SK-N-SH treated with all-trans-retinoic acid at 6 μM for 48 hours (cell line): ENCODE results near the gene ELOVL3.
"Not testable (repeated sequence)": the region's sequence is repeated elsewhere in the genome, so short reads cannot be mapped to it uniquely, and the experiment has no call there.

Source experiments
- ATAC-seq: fragments of 200-7000 bp; cut with Tn5 transposase; 3 replicates; pipeline ENCODE4 v1.9.1; 2020; ENCODE audit warnings: mild to moderate bottlenecking, moderate library complexity
- ARNTL ChIP-seq: fragments of 450-650 bp; formaldehyde crosslinking; IDR thresholded peaks from 2 replicates; pipeline ENCODE4 v1.5.0; 2020; ENCODE audit warnings: low read depth, mild to moderate bottlenecking, moderate library complexity, borderline replicate concordance
- BACH2 ChIP-seq: fragments of 250-450 bp; sonication (Bioruptor Pico); IDR thresholded peaks from 2 replicates; pipeline ENCODE4 v1.9.0; 2021; ENCODE audit warnings: mild to moderate bottlenecking, borderline replicate concordance
- CSDC2 ChIP-seq: fragments of 250-450 bp; sonication (Bioruptor Pico); IDR thresholded peaks from 2 replicates; pipeline ENCODE4 v1.5.0; 2020; ENCODE audit warnings: mild to moderate bottlenecking, moderate library complexity
- ESRRG ChIP-seq: fragments of 250-450 bp; sonication (Bioruptor Pico); IDR thresholded peaks from 2 replicates; pipeline ENCODE4 v1.6.1; 2021; ENCODE audit warnings: mild to moderate bottlenecking
- ISL1 ChIP-seq: fragments of 250-450 bp; sonication (Bioruptor Pico); IDR thresholded peaks from 2 replicates; pipeline ENCODE4 v2.1.2; 2022; ENCODE audit warnings: mild to moderate bottlenecking, moderate library complexity
- OSR1 ChIP-seq: fragments of 250-450 bp; sonication (Bioruptor Pico); IDR thresholded peaks from 2 replicates; pipeline ENCODE4 v1.8.0; 2022; ENCODE audit warnings: moderate library complexity, mild to moderate bottlenecking, inconsistent platforms
- RARB ChIP-seq: fragments of 250-450 bp; sonication (Bioruptor Pico); IDR thresholded peaks from 2 replicates; pipeline ENCODE4 v1.8.0; 2021; ENCODE audit warnings: mild to moderate bottlenecking, moderate library complexity
- SNAI2 ChIP-seq: fragments of 250-450 bp; sonication (Bioruptor Pico); IDR thresholded peaks from 2 replicates; pipeline ENCODE4 v1.5.0; 2020; ENCODE audit warnings: mild to moderate bottlenecking, moderate library complexity
- TCF4 ChIP-seq: fragments of 250-450 bp; sonication (Bioruptor Pico); IDR thresholded peaks from 2 replicates; pipeline ENCODE4 v1.8.0; 2021; ENCODE audit warnings: mild to moderate bottlenecking, moderate library complexity, borderline replicate concordance
- ZC3H10 ChIP-seq: fragments of 250-450 bp; sonication (Bioruptor Pico); IDR thresholded peaks from 2 replicates; pipeline ENCODE4 v1.5.1; 2021; ENCODE audit warnings: mild to moderate bottlenecking, moderate library complexity
- ZFP3 ChIP-seq: fragments of 250-450 bp; sonication (Bioruptor Pico); IDR thresholded peaks from 2 replicates; pipeline ENCODE4 v1.5.0; 2020; ENCODE audit warnings: mild to moderate bottlenecking, moderate library complexity
- ZFP30 ChIP-seq: fragments of 450-650 bp; formaldehyde crosslinking; IDR thresholded peaks from 2 replicates; pipeline ENCODE4 v1.5.0; 2022; ENCODE audit warnings: mild to moderate bottlenecking, moderate library complexity
- ZNF565 ChIP-seq: fragments of 450-650 bp; formaldehyde crosslinking; conservative IDR thresholded peaks from 2 replicates; pipeline ENCODE4 v1.5.0; 2020; ENCODE audit warnings: low read depth, mild to moderate bottlenecking, moderate library complexity
- ZNF8 ChIP-seq: fragments of 450-650 bp; formaldehyde crosslinking; IDR thresholded peaks from 2 replicates; pipeline ENCODE4 v1.5.0; 2020; ENCODE audit warnings: mild to moderate bottlenecking, moderate library complexity
- TF ChIP-seq, protein P1 (sequence below): fragments of 250-450 bp; sonication (Bioruptor Pico); IDR thresholded peaks from 2 replicates; pipeline ENCODE4 v1.5.1; 2021; ENCODE audit warnings: mild to moderate bottlenecking, moderate library complexity
- TF ChIP-seq, protein P2 (sequence below): fragments of 250-450 bp; sonication (Bioruptor Pico); IDR thresholded peaks from 2 replicates; pipeline ENCODE4 v1.5.1; 2020; ENCODE audit warnings: low read depth, mild to moderate bottlenecking, moderate library complexity
- TF ChIP-seq, protein P3 (sequence below): fragments of 250-450 bp; sonication (Bioruptor Pico); IDR thresholded peaks from 2 replicates; pipeline ENCODE4 v1.5.0; 2020; ENCODE audit warnings: mild to moderate bottlenecking, moderate library complexity
- TF ChIP-seq, protein P4 (sequence below): fragments of 250-450 bp; sonication (Bioruptor Pico); IDR thresholded peaks from 2 replicates; pipeline ENCODE4 v1.8.0; 2021; ENCODE audit warnings: low read depth, mild to moderate bottlenecking, moderate library complexity, borderline replicate concordance

The ELOVL3 gene

DNA sequence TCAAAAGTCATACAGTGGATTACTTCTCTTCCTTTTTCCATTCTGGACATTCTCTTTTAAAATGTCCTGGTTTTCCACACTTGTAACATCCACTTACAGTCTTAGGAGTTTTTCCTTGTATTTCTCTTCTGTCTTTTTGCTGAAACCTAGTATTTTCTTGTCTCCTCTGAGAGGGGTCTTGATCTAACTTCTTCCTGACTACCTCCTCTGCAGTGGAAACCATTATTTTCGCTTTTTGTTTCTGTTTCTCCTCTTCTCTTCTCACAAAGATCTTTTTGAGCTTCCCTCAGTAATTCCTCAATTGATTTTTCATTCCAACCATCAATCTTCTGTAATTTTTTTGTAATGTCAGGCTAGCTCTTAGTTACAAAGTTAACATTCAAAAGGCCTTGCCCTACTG, 23.7 kb upstream of the ELOVL3 start:
- TF ChIP-seq ZNF8 = no peak
- TF ChIP-seq RARB (CRISPR knock-in tag) = no peak
- TF ChIP-seq, protein P1, sequence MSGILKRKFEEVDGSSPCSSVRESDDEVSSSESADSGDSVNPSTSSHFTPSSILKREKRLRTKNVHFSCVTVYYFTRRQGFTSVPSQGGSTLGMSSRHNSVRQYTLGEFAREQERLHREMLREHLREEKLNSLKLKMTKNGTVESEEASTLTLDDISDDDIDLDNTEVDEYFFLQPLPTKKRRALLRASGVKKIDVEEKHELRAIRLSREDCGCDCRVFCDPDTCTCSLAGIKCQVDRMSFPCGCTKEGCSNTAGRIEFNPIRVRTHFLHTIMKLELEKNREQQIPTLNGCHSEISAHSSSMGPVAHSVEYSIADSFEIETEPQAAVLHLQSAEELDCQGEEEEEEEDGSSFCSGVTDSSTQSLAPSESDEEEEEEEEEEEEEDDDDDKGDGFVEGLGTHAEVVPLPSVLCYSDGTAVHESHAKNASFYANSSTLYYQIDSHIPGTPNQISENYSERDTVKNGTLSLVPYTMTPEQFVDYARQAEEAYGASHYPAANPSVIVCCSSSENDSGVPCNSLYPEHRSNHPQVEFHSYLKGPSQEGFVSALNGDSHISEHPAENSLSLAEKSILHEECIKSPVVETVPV (CRISPR knock-in tag) = no peak
- no peak for TF ChIP-seq ESRRG
- TF ChIP-seq, protein P2, sequence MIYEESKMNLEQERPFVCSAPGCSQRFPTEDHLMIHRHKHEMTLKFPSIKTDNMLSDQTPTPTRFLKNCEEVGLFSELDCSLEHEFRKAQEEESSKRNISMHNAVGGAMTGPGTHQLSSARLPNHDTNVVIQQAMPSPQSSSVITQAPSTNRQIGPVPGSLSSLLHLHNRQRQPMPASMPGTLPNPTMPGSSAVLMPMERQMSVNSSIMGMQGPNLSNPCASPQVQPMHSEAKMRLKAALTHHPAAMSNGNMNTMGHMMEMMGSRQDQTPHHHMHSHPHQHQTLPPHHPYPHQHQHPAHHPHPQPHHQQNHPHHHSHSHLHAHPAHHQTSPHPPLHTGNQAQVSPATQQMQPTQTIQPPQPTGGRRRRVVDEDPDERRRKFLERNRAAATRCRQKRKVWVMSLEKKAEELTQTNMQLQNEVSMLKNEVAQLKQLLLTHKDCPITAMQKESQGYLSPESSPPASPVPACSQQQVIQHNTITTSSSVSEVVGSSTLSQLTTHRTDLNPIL = no peak
- TF ChIP-seq, protein P3, sequence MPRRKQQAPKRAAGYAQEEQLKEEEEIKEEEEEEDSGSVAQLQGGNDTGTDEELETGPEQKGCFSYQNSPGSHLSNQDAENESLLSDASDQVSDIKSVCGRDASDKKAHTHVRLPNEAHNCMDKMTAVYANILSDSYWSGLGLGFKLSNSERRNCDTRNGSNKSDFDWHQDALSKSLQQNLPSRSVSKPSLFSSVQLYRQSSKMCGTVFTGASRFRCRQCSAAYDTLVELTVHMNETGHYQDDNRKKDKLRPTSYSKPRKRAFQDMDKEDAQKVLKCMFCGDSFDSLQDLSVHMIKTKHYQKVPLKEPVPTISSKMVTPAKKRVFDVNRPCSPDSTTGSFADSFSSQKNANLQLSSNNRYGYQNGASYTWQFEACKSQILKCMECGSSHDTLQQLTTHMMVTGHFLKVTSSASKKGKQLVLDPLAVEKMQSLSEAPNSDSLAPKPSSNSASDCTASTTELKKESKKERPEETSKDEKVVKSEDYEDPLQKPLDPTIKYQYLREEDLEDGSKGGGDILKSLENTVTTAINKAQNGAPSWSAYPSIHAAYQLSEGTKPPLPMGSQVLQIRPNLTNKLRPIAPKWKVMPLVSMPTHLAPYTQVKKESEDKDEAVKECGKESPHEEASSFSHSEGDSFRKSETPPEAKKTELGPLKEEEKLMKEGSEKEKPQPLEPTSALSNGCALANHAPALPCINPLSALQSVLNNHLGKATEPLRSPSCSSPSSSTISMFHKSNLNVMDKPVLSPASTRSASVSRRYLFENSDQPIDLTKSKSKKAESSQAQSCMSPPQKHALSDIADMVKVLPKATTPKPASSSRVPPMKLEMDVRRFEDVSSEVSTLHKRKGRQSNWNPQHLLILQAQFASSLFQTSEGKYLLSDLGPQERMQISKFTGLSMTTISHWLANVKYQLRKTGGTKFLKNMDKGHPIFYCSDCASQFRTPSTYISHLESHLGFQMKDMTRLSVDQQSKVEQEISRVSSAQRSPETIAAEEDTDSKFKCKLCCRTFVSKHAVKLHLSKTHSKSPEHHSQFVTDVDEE (CRISPR knock-in tag) = no peak
- no peak for ATAC-seq

DNA sequence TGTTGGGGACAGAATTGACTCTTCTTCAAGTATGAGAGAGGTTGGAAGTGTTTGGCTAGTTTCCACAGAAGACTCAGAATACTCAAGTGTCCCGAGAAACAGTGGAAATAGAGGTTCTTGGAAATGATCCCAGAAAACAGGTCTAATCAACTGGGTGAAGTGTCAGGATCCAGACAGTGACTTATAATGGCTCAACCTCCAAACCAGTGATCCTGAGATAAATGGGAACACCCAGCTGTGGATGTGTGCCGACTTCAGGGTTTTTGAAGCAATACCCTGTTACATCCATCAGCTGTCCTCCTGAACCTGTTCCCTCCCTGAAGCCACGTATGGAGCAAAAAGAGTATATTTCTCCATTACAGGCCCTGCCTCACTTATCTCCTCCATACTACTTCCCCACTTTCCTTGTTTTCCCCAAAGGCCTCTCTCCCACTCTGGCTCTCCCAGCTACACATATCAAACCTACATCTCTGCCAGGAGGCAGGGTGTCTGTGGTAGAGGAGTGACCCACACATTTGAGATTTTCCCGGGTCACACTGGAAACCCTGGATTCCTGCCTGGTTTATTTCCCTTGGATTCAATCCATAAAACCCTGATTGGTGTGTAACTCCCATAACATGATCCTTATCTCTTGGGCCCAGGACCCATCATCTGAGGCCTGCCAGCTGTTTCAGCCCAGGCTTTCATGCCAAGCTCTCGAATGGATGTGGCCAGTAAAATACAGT, 17.6 kb upstream of the ELOVL3 start:
- ATAC-seq = peak; percentile 65
- TF ChIP-seq ESRRG (no peak), ZC3H10 (CRISPR knock-in tag) (no peak), TCF4 (CRISPR knock-in tag) (peak; percentile 33; the same call in 1 of the 2 replicates), CSDC2 (CRISPR knock-in tag) (no peak), ZNF8 (no peak), ISL1 (CRISPR knock-in tag) (no peak), ARNTL (CRISPR knock-in tag) (no peak)
- TF ChIP-seq, protein P4, sequence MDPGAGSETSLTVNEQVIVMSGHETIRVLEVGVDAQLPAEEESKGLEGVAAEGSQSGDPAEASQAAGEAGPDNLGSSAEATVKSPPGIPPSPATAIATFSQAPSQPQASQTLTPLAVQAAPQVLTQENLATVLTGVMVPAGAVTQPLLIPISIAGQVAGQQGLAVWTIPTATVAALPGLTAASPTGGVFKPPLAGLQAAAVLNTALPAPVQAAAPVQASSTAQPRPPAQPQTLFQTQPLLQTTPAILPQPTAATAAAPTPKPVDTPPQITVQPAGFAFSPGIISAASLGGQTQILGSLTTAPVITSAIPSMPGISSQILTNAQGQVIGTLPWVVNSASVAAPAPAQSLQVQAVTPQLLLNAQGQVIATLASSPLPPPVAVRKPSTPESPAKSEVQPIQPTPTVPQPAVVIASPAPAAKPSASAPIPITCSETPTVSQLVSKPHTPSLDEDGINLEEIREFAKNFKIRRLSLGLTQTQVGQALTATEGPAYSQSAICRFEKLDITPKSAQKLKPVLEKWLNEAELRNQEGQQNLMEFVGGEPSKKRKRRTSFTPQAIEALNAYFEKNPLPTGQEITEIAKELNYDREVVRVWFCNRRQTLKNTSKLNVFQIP = no peak

DNA sequence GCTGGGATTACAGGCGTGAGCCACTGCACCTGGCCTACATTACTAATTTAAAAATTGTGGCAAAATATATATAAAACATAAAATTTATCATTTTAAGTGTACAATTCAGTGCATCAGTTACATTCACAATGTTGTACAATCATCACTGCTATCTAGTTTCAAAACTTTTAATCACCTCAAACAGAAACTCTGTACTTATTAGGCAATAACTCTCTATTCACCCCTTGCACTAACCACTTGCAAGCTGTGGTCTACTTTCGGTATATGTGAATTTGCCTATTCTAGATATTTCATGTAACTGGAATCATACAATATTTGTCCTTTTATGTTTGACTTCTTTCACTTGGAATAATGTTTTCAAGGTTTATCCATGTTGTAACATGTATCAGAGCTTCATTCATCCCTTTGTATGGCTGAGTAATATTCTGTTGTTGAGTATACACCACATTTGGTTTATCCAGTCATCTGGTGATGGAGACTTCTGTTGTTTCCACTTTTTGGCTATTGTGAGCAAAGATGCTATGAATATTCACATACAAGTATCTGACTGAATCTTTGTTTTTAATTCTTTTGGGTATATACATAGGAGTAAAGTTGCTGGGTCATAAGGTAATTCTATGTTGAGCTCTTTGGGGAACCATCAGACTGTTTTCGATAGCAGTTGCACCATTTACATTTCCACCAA, 14.3 kb upstream of the ELOVL3 start:
- TF ChIP-seq CSDC2 (CRISPR knock-in tag) (no peak), ZFP30 (CRISPR knock-in tag) (no peak), RARB (CRISPR knock-in tag) (no peak), ZC3H10 (CRISPR knock-in tag) (no peak), SNAI2 (CRISPR knock-in tag) (no peak), ARNTL (CRISPR knock-in tag) (no peak), TCF4 (CRISPR knock-in tag) (no peak), ZNF565 (no peak), ZNF8 (no peak), BACH2 (CRISPR knock-in tag) (no peak), OSR1 (CRISPR knock-in tag) (no peak), ZFP3 (CRISPR knock-in tag) (no peak), ISL1 (CRISPR knock-in tag) (no peak)
- TF ChIP-seq, protein P1 (CRISPR knock-in tag) = no peak
- TF ChIP-seq, protein P4 = no peak
- TF ChIP-seq, protein P2 = no peak
- ATAC-seq = no peak

DNA sequence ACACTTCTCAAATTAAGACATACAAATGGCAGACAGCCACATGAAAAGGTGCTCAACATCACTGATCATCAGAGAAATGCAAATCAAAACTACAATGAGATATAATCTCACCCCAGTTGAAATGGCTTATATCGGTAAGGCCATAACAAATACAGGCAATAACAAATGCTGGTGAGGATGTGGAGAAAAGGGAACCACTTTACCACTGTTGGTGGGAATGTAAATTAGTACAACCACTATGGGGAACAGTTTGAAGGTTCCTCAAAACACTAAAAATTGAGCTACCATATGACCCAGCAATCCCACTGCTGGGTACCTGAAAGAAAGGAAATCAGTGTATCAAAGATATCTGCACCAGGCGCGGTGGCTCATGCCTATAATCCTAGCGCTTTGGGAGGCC, 12.5 kb upstream of the ELOVL3 start:
- ATAC-seq = not testable (repeated sequence)
